Colonic mucosa (tissue), 4 donors: ENCODE measurements around the gene CHN2. TPM values are rescaled to one million over a fixed set of nuclear protein-coding genes. Genes with fewer than 3 reads are reported as not detected.

Experiments used
- DNase-seq: peaks from one replicate; pipeline ENCODE4 v3.0.0-alpha.2; 2020
- H3K27ac ChIP-seq: fragments of 200-600 bp; one replicate; pipeline ENCODE4 v1.8.0; 2021
- H3K27me3 ChIP-seq: fragments of 200-600 bp; one replicate; pipeline ENCODE4 v1.8.0; 2021
- H3K36me3 ChIP-seq: fragments of 200-600 bp; one replicate; pipeline ENCODE4 v1.8.0; 2021
- H3K4me1 ChIP-seq: fragments of 200-600 bp; one replicate; pipeline ENCODE4 v1.8.0; 2021; ENCODE audit warnings: mild to moderate bottlenecking
- H3K4me3 ChIP-seq: fragments of 200-600 bp; one replicate; pipeline ENCODE4 v1.8.0; 2021
- H3K9ac ChIP-seq, 2 donors: one replicate each; pipeline ENCODE4 v1.7.0; 2013; ENCODE audit warnings: control low read depth in 2 of 2, low read depth in 2 of 2, low read length in 2 of 2
- H3K9me3 ChIP-seq: fragments of 200-600 bp; one replicate; pipeline ENCODE4 v1.8.0; 2021
- intact Hi-C: fragments of 100-400 bp; cut with DNase I; formaldehyde crosslinking; loops from one replicate; pipeline ENCODE4 v1.14.1; 2022
- total RNA-seq, 2 donors: library from RNA; stranded (reverse); fragmentation: NEBNext Ultra II Directional in 1 of 2; extraction: Animal tissue kit (Norgen Biotek cat#: 25700) in 1 of 2; gene quantifications; one replicate each; pipeline ENCODE4 v1.2.1, GENCODE V29; 2021
- TF ChIP-seq, protein P1 (sequence below): fragments of 200-600 bp; IDR thresholded peaks from one replicate; pipeline ENCODE4 v1.8.0; 2022; ENCODE audit warnings: antibody characterized with exemption, mild to moderate bottlenecking
- donor health status: healthy.
- donor health status: DM: no; HTN: no; CAD: no.
- donor health status: DM: no; HTN: no; CAD: no.

Gene CHN2
- total RNA-seq, 2 donors from 2014 or later: 12.8 to 19.8 TPM

DNA sequence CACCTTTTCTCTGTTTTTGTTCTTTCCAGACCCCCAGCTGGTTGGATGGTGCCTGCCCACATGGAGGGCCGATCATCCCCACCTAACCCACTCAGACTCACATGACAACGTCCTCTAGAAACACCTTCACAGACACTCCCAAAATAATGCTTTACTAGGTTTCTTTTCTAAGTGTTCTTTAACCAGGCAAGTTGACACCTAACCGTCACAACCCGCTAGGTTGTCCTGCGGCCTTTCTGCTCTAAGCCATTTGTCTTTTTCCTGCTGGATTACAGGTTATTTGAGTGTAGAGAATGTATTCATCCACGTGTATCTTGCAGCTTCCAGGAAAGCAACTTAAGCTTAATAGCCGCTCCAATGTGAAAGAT lies 54.8 kb downstream of the CHN2 start:
- Histone ChIP-seq H3K4me1 (no peaks in the 10 kb centered on the region), H3K27ac (no peak overlapping the region), H3K36me3 (no peaks in the 10 kb centered on the region), H3K9ac (no peak overlapping the region), H3K27me3 (no peaks in the 10 kb centered on the region), H3K9me3 (no peaks in the 10 kb centered on the region), H3K4me3 (no peak overlapping the region)
- TF ChIP-seq, protein P1, sequence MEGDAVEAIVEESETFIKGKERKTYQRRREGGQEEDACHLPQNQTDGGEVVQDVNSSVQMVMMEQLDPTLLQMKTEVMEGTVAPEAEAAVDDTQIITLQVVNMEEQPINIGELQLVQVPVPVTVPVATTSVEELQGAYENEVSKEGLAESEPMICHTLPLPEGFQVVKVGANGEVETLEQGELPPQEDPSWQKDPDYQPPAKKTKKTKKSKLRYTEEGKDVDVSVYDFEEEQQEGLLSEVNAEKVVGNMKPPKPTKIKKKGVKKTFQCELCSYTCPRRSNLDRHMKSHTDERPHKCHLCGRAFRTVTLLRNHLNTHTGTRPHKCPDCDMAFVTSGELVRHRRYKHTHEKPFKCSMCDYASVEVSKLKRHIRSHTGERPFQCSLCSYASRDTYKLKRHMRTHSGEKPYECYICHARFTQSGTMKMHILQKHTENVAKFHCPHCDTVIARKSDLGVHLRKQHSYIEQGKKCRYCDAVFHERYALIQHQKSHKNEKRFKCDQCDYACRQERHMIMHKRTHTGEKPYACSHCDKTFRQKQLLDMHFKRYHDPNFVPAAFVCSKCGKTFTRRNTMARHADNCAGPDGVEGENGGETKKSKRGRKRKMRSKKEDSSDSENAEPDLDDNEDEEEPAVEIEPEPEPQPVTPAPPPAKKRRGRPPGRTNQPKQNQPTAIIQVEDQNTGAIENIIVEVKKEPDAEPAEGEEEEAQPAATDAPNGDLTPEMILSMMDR: no peak
- DNase-seq: no peak
- intact Hi-C loops: no loop called here

DNA sequence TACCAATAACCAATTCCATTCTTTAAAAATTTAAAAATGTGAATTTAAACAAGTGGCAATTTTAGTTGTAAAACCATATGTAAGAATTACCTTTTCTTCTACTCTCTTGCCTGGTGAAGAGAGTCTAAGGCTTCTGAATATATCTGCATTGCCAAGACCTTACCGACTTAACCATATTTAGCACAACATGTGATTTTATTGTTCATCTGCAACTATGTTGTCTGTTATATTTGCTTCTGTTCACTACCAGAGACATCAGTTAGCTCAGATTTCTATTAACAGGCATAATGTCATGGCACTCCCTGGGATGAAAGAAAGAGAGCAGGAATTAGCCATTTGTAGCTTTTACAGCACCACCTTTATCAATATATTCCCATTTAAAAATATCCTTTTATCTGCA lies 55.3 kb downstream of the CHN2 start:
- DNase-seq: no peak
- no peaks in the 10 kb centered on the region for H3K9me3 ChIP-seq
- no peaks in the 10 kb centered on the region for H3K4me1 ChIP-seq
- TF ChIP-seq, protein P1: no peak
- no peak overlapping the region for H3K4me3 ChIP-seq
- no peaks in the 10 kb centered on the region for H3K36me3 ChIP-seq
- H3K27me3 ChIP-seq: no peaks in the 10 kb centered on the region
- no peak overlapping the region for H3K27ac ChIP-seq
- intact Hi-C loops: no loop called here
- H3K9ac ChIP-seq: no peak overlapping the region

DNA sequence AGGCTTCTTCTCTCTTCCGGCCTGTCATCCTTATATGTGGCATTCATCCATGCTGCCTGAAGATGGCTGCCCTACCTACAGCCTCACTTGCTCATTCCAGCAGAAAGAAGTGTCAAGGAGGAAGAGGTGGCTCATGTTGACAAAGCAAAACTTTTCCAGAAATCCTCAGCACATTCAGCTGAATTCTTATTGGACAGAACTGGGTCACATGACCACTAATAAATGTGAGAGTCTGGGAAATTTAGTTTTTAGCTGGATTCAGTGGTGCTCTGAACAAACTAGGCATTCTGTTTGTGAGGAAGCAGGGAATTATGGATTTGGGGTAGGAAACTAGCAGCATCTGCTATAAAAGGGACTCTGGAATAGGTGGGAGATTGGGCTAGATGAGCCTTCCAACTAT lies 58.6 kb downstream of the CHN2 start:
- intact Hi-C loops: no loop called here
- no peaks in the 10 kb centered on the region for H3K4me1 ChIP-seq
- DNase-seq: no peak
- no peak overlapping the region for H3K4me3 ChIP-seq
- TF ChIP-seq, protein P1: no peak
- no peak overlapping the region for H3K27ac ChIP-seq
- H3K36me3 ChIP-seq: no peaks in the 10 kb centered on the region
- no peaks in the 10 kb centered on the region for H3K9me3 ChIP-seq
- H3K9ac ChIP-seq: no peak overlapping the region
- no peaks in the 10 kb centered on the region for H3K27me3 ChIP-seq

DNA sequence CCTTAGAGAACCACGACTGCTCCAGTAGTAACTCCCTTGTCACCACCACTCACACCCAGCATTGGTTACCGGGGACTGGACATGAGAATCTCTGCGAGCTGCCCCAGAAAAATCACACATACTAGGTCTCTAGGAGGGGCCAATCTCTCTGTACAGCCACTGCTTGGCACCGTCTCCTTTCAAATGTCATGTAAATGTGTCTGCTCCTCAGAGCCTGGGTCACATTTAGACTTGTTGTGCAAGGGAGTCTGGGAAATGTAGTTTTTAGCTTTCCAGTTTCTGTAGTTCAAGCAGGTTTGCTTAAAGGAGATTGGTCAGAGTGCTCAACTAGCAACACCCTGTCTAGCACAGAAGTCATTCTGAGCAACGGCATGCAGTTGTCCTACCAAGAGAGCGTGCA lies 60.0 kb downstream of the CHN2 start:
- Histone ChIP-seq H3K4me1 (no peaks in the 10 kb centered on the region), H3K36me3 (no peaks in the 10 kb centered on the region), H3K27ac (no peak overlapping the region), H3K9me3 (no peaks in the 10 kb centered on the region), H3K4me3 (no peak overlapping the region), H3K27me3 (no peaks in the 10 kb centered on the region), H3K9ac (no peak overlapping the region)
- intact Hi-C loops: no loop called here
- TF ChIP-seq, protein P1: no peak
- no peak for DNase-seq

DNA sequence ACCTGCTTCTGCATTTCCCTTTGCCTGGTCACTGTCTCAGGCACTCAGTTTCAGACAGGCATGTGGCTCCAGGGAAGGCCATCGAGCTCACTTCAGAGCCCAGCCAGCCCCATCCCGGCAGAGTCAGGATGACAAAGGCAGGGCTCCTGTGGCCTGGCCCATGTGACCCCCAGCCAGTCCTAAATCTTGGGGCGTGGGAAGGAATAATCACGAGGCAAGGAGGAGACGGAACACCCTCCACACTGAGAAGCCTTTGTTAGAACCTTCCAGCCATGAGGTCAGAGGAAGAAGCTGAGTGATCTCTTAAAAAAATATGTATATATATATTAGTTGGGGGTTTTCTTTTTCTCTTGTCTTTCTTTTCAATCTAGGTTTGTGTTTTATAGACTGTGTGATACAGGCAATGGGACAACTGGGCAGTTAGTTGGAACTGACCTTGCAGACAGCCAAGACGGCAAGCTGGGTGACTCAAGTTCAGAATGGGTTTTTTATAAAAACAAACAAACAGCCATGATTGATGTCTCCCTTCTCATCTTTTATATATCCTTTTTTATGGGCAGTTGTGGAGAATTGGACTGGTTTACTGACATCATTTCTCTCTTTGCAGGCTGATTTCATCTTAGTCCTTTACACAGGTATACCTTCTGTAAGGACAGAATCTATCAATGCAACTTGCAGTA lies 60.8 kb downstream of the CHN2 start:
- TF ChIP-seq, protein P1: no peak
- no peaks in the 10 kb centered on the region for H3K27me3 ChIP-seq
- no peak overlapping the region for H3K4me3 ChIP-seq
- no peaks in the 10 kb centered on the region for H3K4me1 ChIP-seq
- H3K9me3 ChIP-seq: no peaks in the 10 kb centered on the region
- H3K27ac ChIP-seq: no peak overlapping the region
- no peak overlapping the region for H3K9ac ChIP-seq
- no peaks in the 10 kb centered on the region for H3K36me3 ChIP-seq
- DNase-seq: no peak
- intact Hi-C loops: no loop called here
